NCI-H524 treated with DMSO at 0.1 percent for 48 hours (cell line): Measurements from ENCODE around the gene GPR152.

Experiments
- DNase-seq: peaks from one replicate; lab custom pipeline; 2025; lab: John Stamatoyannopoulos, UW

Gene GPR152

DNA sequence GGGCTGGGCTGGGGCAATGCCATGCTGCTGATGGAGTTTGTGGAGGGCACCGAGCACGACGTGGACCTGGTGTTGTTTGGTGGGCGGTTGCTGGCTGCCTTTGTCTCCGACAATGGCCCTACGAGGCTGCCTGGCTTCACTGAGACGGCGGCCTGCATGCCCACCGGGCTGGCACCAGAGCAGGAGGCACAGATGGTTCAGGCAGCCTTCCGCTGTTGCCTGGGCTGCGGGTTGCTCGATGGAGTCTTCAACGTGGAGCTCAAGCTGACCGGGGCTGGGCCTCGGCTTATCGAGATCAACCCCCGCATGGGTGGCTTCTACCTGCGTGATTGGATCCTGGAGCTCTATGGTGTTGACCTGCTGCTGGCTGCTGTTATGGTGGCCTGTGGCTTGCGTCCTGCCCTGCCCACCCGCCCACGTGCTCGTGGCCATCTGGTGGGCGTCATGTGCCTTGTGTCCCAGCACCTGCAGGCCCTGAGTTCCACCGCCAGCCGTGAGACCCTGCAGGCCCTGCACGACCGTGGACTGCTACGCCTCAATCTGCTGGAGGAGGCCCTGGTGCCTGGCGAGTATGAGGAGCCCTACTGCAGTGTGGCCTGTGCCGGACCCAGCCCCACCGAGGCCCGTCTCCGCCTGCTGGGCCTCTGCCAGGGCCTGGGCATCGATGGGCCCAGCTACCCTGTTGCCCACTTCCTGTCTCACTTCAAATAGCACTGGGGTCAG is 28.5 kb downstream of the GPR152 start:
- DNase-seq = no peak

DNA sequence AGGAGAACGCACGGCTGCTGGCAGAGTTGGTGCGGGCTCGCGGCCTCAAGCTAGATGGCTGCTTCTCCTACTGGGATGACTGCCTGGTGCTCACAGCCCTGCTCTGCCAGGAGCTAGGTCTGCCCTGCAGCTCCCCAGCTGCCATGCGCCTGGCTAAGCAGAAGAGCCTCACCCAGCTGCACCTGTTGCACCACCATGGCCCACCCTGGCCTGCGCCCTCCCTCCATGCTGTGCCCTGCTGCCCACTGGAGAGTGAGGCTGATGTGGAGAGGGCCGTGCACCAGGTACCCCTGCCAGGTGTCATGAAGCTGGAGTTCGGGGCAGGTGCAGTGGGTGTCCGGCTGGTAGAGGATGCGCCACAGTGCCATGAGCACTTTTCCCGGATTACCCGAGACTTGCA is 29.1 kb downstream of the GPR152 start:
- no peak for DNase-seq

DNA sequence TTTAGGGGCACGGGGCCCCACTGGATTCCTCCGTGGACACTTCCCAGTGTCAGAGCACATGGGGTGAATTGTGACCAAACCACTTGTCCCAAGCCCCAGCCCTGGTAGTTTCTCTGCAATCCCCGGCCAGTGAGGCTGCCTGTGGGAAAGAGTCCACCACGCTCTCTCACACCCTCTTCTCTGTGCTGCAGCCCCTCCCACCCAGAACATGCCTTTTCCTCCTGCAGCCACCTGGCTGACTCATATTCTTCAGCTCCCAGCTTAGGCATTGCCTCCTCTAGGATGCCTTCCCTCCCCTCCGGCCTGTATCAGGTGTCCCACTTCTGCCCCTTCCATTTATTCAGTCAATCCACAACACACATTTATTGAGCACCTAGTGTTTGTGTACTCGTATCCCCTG is 29.6 kb downstream of the GPR152 start:
- no peak for DNase-seq

DNA sequence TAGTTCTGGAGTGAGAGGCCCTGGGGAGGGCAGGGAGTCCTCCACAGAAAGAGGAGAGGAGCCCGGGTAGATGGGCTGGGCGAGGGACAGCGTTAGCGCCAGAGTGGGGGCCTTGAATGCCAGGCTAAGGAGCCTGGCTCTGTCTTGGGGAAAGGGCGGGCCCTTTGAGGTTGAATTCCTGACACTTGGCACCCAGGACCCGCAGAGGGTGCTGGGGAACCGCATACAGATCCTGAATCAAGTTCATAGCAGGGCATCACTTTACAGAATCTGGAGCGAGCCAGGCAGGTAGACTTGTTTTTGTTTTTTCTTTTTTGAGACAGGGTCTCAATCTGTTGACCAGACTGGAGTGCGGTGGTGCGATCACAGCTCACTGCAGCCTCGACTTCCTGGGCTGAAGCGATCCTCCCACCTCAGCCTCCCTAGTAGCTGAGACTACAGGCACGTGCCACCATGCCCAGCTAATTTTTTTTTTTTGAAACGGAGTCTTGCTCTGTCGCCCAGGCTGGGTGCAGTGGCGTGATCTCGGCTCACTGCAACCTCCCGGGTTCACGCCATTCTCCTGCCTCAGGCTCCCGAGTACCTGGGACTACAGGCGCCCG is 31.0 kb downstream of the GPR152 start:
- no peak for DNase-seq

DNA sequence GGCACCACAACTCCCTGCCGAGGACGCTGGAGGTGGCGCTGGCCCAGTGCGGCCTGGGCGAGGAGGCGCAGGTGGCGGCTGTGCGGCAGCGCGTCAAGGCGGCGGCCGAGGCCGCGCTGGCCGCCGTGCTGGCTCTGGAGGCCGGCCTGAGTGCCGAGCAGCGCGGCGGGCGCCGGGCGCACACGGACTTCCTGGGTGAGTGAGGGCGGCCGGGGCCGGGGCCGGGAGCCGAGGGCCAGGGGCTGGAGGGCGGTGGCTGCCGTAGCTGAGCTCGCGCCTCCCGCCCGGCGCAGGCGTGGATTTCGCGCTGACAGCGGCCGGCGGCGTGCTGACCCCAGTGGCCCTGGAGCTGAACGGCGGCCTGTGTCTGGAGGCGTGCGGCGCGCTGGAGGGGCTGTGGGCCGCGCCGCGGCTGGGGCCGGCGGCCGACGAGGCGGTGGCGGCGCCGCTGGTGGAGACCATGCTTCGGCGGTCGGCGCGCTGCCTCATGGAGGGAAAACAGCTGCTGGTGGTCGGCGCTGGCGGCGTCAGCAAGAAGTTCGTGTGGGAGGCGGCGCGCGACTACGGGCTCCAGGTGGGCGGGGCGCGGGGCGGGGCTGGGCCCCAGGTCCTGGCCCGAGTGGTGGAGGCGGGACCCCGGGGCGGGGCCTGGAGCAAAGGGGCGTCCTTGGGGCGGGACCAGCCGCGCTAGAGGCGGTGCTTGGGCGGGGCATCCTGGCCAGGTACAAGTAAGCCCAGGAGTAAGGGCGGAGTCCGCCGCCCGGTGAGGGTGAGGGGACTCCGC is 31.7 kb downstream of the GPR152 start:
- peak; percentile 35 for DNase-seq

DNA sequence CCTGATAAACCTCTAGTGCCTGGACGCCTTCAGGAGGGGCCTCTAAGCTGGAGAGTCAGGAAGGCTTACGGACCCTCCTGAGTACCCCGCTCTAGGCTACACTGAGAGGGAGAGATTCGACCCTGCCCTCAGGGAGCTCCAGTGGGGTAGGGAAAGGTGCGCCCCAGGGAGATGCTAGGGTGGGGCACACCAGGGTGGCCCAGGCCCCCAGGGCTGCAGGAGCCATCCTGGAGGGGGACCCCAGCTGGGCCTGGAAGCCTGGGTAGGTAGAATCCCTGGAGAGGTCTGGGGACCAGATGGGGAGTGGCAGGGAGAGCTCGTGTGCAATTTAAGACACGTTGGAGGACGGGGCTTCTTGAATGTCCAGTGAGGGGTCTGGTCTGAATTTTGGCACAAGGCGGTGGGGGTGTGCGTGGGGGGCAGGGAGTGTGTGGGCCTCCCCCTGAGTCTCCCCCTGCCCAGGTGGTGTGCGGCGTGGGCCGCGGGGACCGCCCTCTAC is 32.3 kb downstream of the GPR152 start:
- DNase-seq = no peak

DNA sequence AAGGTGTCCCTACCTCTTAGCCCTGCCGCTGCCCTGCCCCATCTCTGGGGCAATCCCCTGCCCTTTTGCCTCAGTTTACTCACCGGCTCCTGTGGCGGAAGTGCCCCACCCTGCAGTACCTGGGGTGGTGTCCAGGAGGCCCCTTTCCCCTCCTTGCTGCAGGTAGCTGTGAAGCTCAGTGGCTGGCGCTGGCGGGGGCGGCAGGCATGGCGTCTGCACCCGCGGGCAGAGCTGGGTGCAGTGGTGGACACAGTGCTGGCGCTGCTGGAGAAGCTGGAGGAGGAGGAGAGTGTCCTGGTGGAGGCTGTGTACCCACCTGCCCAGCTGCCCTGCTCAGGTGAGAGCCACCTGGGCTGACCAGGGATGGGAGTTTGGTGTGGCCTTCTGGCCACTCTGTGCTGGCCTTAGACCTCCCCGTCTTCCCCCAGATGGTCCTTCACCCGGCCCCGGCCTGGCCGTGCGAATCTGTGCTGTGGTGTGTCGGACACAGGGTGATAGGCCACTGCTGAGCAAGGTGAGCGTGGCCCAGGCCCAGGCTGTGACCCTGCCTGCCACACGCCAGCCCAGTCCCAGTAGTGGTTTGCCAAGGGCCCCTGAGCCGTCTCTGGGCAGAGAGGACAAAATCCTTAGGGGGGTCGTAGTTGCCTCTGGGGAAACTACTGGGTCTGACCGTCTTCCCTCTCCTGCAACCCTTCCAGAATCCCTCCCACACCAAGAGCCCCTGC is 33.0 kb downstream of the GPR152 start:
- DNase-seq = no peak

DNA sequence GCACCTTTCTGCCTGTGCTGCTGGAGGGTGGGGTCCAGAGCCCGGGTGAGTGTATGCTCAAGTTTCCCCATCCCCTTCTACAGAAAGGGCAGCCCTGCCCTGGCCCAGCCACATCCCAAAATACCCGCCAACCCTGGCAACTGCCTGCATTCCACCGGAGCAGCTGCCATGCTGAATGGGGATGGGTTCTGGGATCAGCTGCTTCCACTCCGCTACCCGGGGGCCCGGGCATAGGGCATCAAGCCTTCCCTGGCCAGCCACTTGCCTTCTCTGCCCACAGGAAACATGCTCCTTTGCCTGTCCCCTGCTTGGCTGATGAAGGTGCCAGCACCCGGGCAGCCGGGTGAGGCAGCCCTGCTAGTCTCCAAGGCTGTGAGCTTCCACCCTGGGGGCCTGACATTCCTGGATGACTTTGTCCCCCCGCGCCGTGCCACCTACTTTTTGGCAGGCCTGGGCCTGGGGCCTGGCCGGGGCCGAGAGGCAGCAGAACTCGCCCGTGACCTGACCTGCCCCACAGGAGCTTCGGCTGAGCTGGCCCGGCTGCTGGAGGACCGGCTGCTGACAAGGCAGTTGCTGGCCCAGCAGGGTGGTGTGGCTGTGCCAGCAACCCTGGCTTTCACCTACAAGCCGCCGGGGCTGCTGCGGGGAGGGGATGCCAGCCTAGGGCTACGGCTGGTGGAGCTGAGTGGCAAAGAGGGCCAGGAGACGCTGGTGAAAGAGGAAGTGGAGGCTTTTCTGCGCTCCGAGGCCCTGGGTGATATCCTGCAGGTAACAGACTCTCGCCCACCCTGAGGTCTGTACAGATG is 33.9 kb downstream of the GPR152 start:
- DNase-seq = no peak

DNA sequence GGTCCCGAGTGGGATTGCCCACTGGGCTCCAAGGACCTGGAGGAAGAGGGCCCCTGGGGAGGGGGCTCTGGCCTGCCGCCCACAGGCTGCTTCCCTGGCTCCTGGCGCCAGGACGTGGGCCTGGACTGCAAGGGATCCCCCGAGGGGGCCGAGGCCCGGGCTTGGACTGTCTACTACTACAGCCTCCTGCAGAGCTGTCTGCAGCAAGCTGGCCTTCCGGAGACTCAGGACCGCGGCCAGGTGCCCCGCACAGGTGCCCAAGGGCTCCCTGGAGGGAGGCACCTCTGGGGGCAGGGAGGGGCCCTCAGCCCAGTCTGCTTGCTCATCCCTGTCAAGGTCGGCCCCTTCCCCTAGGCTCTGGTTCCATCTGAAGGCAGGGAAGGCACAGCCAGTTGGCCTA is 35.1 kb downstream of the GPR152 start:
- no peak for DNase-seq

DNA sequence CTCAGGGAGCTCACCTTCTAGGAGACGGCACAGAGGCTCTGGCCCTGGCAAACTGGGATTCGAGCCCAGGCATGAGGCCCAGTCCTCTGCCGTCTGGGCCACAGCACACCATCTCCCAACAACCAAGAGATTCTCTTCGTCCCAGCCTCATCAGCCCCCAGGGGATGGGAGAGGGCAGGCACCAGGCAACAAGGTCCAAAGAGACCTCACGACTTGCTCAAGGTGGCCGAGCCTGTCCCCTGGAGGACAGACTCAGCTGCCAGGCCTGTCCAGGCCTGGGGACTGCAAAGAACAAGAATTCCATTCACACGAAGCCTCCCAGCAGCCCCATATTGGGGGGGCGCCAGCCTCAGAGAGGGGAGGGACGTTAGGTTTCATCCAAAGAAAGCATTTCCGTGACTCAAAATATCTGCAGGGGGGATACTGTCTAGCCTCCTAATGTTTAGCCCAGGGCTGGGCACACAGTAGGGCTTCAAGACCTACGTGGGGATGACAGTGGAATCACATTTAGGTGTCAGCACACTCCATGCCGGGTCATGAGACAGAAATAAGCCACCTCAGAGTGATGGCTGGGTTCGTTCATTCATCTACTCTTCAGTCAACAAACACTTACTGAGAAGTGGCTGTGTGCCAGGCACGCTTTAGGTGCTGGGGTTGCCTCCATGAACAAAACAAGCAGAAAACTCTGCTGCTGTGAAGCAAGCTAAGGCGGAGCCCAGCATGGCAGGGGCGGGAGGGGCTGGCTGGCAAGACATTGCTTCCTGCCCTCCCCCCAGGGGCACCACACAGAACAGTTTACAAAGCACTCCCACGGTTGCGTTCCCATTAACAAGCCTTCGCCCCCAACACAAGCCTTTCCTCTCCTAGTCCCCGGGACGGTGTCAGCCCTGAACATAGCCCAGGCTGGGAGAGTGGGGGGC is 35.9 kb downstream of the GPR152 start:
- DNase-seq = no peak

DNA sequence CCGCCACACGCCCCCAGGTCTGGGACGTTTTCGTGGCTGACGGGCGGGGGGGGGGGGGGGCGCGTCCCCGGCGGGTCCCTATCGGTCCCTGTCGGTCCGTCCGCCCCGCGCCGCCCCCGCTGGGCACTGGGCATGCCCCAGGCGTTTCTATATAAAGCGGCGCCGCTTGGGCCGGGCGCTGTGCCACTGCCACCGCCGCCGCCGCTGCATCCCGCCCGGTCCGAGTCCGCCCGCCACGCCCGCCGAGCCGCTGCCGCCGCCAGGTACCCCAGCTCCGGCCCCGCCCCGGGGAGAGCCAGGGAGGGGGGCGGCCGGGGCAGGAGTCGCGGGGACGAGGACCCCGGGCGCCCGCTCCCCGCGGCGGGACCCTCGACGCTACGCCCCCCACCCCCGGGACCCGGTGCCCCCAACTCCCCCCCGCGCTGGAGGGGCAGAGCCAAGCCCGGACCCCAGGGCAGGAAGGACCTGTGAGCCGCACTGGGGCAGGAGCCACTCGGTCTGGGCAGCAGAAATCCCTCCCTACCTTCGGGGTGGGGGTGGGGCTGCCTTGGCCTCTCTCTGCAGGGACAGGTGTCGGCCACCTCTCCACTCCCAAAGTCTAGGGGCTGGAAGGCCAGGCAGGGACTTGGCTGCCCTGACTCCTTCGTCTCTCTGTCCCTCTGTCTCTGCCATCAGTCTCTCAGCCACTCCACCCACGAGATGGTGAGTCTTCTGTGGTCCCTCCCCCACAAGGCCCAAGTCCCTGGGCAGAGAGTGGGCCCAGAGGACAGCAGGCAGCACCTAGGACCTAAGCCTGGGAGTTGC is 36.8 kb downstream of the GPR152 start, which contains the start of gene CARNS1:
CARNS1 (plus strand) TSS at position 178 of the 804 bp plus-strand sequence; CDS start at position 700, 522 bp downstream.
- DNase-seq = no peak

DNA sequence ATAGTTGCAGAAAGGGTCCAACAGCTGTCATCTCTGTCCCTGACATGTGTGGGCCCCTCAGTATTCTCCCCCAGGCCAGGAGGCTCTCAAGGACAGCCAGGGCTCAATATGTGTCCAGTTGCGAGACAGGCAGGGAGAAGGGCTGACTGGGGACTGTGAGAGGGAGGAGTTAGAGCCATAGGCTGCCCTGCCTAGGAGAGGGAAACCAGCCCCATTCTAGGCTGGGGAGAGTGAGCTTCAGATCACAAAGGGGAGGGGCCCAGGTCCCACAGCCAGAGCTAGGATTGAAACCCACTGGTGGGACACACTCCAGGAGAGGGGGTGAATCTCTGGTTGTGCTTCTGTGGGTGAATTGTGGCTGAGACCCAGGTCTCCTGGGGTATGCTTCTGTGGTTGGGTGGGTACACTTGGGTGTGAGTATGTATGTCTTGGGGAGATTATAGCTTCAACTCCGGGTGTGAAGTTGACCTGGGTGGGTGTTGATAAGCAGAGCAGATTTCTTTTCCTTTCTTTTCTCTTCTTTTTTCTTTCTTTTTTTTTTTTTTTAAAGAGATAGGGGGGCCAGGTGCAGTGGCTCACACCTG is 39.2 kb downstream of the GPR152 start:
- DNase-seq = no peak

DNA sequence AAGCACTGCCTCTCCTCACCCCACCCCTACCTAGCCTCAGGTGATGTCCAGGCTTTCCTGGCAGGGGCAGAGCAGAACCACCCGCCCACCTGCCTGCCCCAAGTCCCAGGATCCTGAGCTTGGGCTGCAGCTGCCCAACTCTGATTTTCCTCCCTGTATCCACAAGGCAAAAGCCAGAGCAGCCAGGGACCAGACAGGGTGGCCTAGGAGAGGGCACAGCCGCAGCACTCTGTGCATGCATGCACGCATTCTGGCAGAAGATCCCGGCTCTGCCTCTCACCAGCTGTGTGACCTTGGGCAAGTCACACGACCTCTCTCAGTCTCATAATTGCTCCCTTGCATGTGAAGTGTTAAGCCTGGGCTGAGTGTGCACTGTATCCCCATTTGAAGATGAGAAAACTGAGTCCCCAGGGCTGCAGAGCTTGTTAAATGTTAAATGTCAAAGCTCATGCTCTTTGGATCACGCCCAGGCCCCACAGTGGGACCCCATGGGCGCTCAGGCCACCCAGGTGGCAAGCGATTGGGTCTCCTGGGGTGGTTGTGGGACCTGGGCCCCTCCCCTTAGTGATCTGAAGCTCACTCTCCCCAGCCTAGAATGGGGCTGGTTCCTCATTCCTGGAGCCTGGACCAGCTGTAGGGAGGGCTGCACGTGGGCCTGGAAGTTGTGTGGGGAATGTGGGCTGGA is 39.9 kb downstream of the GPR152 start:
- DNase-seq = no peak

DNA sequence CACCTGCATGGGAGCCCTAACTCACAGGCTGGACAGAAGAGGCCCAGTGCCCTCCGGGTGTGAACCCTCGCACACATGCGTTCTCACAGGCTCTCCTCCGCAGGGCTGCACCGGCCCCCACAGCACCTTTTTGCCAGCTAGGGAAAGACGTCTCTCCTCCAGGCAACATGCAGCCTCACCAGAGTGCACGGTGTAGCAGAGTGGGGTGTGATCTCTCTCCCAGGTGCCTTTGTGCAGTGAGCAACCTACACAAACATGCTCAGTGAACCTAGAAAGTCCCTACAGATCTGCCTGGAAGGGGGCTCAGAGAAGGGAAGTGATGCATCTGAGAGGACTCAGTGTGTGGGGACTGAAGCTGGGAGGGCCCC is 40.8 kb downstream of the GPR152 start:
- DNase-seq = no peak

DNA sequence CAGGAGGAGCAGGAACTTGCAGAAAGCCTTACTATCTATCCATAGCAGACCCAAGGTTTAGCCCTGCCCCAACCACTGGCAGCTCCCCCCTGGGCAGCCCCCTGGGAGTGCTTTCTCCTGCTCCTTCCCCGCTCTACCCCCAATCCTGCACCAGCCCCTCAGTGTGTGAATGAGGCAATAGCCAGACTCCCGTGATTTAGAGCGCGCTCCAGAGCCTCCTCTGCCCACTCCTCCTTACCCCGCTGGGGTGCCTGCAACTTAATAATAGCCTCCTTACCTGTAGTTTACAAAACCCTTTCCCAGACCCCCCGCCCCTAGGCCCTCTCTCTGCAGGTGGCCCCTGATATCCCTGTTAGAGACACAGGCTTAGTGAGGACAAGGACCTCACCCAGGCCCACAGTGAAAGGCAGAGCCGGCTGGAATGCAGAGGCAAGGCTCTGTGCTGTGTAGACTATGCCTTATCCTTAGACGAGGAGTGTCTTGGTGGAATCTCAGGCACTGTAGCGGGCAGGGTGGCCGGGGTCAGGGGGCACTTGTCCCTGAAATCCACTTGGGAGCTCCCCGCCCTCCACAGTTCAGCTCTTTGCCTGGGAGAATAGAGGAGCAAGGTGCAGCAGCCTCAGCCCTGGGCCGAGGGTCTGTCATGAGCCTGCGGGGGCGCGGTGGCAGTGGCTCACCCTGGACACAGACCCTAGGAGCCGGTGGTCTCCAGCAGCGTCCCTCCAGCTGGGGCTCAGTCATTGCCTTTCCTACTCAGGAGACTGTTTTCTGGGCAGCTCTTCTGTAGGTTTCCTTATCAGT is 41.3 kb downstream of the GPR152 start:
- DNase-seq = no peak

DNA sequence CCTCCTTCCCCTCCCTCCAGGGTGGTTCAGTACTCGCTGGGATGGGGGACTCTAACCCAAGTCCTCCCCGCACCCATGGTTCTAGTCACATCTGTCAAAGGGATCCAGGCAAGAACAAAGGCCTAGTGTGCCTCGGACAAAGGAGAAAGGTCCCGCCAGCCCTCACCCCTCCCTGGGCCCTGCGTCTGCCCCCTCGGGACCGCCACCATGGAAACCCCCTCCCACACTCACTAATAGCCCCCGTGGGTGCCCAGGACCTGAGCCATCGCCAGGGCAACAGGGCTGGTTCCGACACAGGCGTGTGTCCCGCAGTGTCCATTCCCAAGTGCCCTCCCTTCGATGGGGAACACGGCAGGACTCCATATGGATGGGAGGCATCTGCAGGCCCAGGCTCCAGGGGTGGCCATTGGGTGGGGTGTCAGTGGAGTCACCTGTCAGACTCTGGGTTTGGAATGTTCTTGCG is 42.1 kb downstream of the GPR152 start:
- no peak for DNase-seq

DNA sequence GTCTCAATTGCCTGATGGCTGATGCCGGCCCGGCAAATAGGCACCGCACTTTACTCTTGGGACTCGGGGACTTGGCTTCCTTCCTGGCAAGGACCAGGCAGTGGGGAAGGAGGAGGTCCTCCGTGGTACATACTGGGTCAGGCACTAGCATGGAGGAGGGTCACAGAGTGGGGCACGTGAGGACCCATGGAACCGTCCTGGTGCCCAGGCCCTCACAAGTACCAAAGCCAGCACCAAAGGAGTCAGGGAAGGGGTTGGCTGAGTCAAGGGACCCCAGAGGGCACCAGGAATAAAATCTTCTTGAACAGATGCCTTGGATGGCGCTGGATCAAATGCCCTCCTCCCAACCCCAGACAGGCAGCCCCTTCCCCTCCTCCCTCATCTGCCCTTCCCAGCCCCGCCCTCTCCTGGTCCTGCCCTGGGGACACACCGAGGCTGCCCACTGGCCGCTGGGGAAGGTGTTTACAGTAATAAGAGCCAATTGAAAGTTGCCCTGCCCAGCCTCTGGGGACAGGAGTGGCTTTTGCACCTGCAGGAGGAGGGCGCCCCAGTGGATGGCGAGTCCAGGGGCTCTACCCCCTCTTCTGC is 42.7 kb downstream of the GPR152 start:
- DNase-seq = no peak
